ENCODE measurements around the gene NATD1.

- no peak for TF ChIP-seq EZH2 (IDR thresholded peaks at IDR 0.05)
- TF ChIP-seq POLR2AphosphoS5 (IDR thresholded peaks at IDR 0.05; ENCODE audit: borderline replicate concordance, low read depth, low read length), result no peak
- no peak for TF ChIP-seq FOXP2 (optimal IDR thresholded peaks at IDR 0.05; ENCODE audit: control extremely low read depth, extremely low read length, insufficient read depth)
These were observed 51.3 kb downstream of the NATD1 start for GRCh38 chr17:21201874-21202273.

All from SK-N-MC (cell line).